Endodermal cell (in vitro differentiated cells): Measurements from ENCODE around the gene ZNF740. TPM values are rescaled to one million over a fixed set of nuclear protein-coding genes. Genes with fewer than 3 reads are reported as not detected.

ENCODE experiments used
- DNase-seq: peaks from one replicate; pipeline ENCODE4 v3.0.0-alpha.2; 2017
- H3K27ac ChIP-seq: 2 replicates; pipeline ENCODE4 v1.5.1; 2013; ENCODE audit warnings: mild to moderate bottlenecking, low read depth, low read length, moderate library complexity
- H3K27me3 ChIP-seq: 2 replicates; pipeline ENCODE4 v1.6.1; 2013; ENCODE audit warnings: mild to moderate bottlenecking, low read length, moderate library complexity; ENCODE audit not compliant: insufficient read depth, control insufficient read depth, poor library complexity, severe bottlenecking
- H3K36me3 ChIP-seq: 2 replicates; pipeline ENCODE4 v1.7.0; 2013; ENCODE audit warnings: mild to moderate bottlenecking, low read length, moderate library complexity; ENCODE audit not compliant: control insufficient read depth, insufficient read depth
- H3K4me1 ChIP-seq: one replicate; pipeline ENCODE4 v1.7.0; 2013; ENCODE audit warnings: low read length; ENCODE audit not compliant: control insufficient read depth, insufficient read depth
- H3K4me3 ChIP-seq: 2 replicates; pipeline ENCODE4 v1.5.1; 2013; ENCODE audit warnings: mild to moderate bottlenecking, low read length, moderate library complexity
- H3K9ac ChIP-seq: 2 replicates; pipeline ENCODE4 v1.6.1; 2013; ENCODE audit warnings: mild to moderate bottlenecking, low read length, moderate library complexity; ENCODE audit not compliant: poor library complexity, severe bottlenecking; ENCODE audit errors: extremely low read depth
- H3K9me3 ChIP-seq: 2 replicates; pipeline ENCODE4 v1.6.1; 2013; ENCODE audit warnings: mild to moderate bottlenecking, low read length, moderate library complexity; ENCODE audit not compliant: control insufficient read depth
- H3K27ac Mint-ChIP-seq: 2 replicates; pipeline ENCODE4 v1.8.0; 2020; ENCODE audit warnings: mixed read lengths
- H3K27me3 Mint-ChIP-seq: 2 replicates; pipeline ENCODE4 v1.8.0; 2021; ENCODE audit warnings: mild to moderate bottlenecking, mixed read lengths; ENCODE audit not compliant: insufficient read depth
- H3K36me3 Mint-ChIP-seq: 2 replicates; pipeline ENCODE4 v1.8.0; 2020; ENCODE audit warnings: low read depth, mixed read lengths
- H3K4me1 Mint-ChIP-seq: 2 replicates; pipeline ENCODE4 v1.8.0; 2020; ENCODE audit warnings: mixed read lengths
- H3K4me3 Mint-ChIP-seq: 2 replicates; pipeline ENCODE4 v1.8.0; 2020; ENCODE audit warnings: mild to moderate bottlenecking, moderate library complexity, mixed read lengths
- H3K9me3 Mint-ChIP-seq: 2 replicates; pipeline ENCODE4 v1.8.0; 2020; ENCODE audit warnings: mild to moderate bottlenecking, mixed read lengths
- WGBS, 2 experiments: methylation state at CpG; one replicate each; pipeline versions ENCODE4 v1.1.5 to v1.1.7; 2013; ENCODE audit warnings: missing lambda C conversion rate in 2 of 2, mixed read lengths in 1 of 2; ENCODE audit not compliant: insufficient coverage in 1 of 2, insufficient read length in 1 of 2; 5-methylcytosine and 5-hydroxymethylcytosine counted together
- total RNA-seq, 2 donors: library from RNA; stranded (reverse); fragmentation: NEBNext Ultra II Directional in 1 of 2; extraction: Animal tissue kit (Norgen Biotek cat#: 25700) in 1 of 2; gene quantifications; 2 replicates in 1 of 2; 3 replicates in 1 of 2; pipeline ENCODE4 v1.2.1, GENCODE V29; 2021
- TF ChIP-seq, protein P1 (sequence below): fragments of 200-600 bp; sonication (generic); conservative IDR thresholded peaks from 2 replicates; pipeline ENCODE4 v1.5.0; 2021; ENCODE audit warnings: antibody characterized with exemption, mild to moderate bottlenecking

ZNF740 gene
- total RNA-seq, 2 donors from 2014 or later, result 54.0 to 54.6 TPM

DNA sequence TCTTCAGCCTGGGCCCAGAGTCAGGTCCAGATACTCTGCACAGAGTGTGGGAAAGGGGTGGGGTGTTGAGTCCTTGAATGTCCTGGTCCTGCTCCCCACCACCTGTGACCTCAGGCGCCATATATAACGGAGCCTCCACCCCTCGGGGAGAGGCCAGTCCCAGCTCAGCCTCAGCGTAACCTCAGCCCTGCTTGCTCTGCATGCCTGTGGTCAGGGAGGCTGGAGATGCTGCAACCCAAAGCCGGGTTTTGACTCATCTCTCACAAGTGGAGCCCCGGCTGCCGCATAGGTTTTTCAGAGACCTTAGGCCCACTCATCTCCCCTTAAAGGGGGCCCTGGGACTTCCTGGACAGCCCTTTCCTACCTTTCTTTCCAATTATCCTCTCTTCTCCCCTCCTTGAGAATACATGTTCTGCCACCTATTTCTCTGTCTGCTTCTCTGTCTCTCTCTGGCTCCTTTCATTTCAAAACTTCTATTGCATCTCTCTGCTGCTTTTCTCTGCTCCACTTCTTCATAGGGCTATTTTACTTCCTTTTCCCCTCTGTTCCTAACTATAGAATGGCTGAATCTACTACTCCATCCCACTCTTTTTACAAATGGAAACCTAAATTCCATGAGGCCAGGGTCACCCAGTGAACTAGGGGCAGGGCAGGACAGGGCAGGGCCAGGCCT, 25.4 kb downstream of the ZNF740 start:
- no peaks in the 10 kb centered on the region for H3K9me3 ChIP-seq
- no peak overlapping the region for H3K4me3 ChIP-seq
- H3K4me1 ChIP-seq, result no peaks in the 10 kb centered on the region
- H3K27me3 Mint-ChIP-seq, result peaks cover 42% of the 10 kb centered on the region
- no peaks in the 10 kb centered on the region for H3K9me3 Mint-ChIP-seq
- H3K9ac ChIP-seq, result no peak overlapping the region
- no peak overlapping the region for H3K4me3 Mint-ChIP-seq
- H3K27ac ChIP-seq, result no peak overlapping the region
- 88 to 91% methylated on average over 7 of the region's 7 CpGs for WGBS, 2 experiments
- H3K4me1 Mint-ChIP-seq, result peaks cover 5% of the 10 kb centered on the region
- peak; percentile 49 for DNase-seq
- no peak overlapping the region for H3K27ac Mint-ChIP-seq
- H3K36me3 ChIP-seq, result no peaks in the 10 kb centered on the region
- H3K27me3 ChIP-seq, result no peaks in the 10 kb centered on the region
- no peaks in the 10 kb centered on the region for H3K36me3 Mint-ChIP-seq
- TF ChIP-seq, protein P1, sequence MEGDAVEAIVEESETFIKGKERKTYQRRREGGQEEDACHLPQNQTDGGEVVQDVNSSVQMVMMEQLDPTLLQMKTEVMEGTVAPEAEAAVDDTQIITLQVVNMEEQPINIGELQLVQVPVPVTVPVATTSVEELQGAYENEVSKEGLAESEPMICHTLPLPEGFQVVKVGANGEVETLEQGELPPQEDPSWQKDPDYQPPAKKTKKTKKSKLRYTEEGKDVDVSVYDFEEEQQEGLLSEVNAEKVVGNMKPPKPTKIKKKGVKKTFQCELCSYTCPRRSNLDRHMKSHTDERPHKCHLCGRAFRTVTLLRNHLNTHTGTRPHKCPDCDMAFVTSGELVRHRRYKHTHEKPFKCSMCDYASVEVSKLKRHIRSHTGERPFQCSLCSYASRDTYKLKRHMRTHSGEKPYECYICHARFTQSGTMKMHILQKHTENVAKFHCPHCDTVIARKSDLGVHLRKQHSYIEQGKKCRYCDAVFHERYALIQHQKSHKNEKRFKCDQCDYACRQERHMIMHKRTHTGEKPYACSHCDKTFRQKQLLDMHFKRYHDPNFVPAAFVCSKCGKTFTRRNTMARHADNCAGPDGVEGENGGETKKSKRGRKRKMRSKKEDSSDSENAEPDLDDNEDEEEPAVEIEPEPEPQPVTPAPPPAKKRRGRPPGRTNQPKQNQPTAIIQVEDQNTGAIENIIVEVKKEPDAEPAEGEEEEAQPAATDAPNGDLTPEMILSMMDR, result no peak

DNA sequence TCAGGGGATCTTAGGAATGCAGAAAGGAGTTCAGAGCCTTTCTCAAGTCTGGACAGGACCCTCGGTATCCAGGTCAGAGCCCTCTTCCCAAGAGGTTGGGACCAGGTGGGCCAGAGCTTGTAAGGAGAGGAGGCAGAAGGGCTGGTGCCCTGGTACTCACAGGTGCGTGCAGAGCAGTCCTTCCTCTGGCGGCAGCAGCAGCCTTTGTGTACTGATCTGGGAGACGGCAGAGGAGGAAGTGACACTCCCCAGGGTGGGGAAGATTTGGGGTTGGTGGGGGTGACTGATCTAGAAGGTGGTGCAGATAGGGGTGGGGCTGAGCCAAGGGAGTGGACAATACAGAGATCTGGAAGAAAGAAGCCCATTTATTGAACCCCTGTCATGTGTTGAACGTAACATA, 26.5 kb downstream of the ZNF740 start, which contains the start of gene ITGB7:
TSS of gene ITGB7 (minus strand) at position 210 of the 400 bp plus-strand sequence. CDS start 6,808 bp downstream, outside the sequence.
- Histone ChIP-seq H3K4me3 (no peak within 1 kb of the TSS), H3K9ac (no peak within 1 kb of the TSS), H3K4me1 (no peaks in the 10 kb centered on the region), H3K36me3 (no peaks in the 10 kb centered on the region), H3K27me3 (no peaks in the 10 kb centered on the region), H3K9me3 (no peaks in the 10 kb centered on the region), H3K27ac (no peak within 1 kb of the TSS)
- H3K4me3 Mint-ChIP-seq, result no peak within 1 kb of the TSS
- TF ChIP-seq, protein P1, result no peak
- H3K9me3 Mint-ChIP-seq, result no peaks in the 10 kb centered on the region
- peaks cover 5% of the 10 kb centered on the region for H3K4me1 Mint-ChIP-seq
- peak; percentile 59 for DNase-seq
- no peak within 1 kb of the TSS for H3K27ac Mint-ChIP-seq
- H3K36me3 Mint-ChIP-seq, result peaks cover 4% of the 10 kb centered on the region
- WGBS, 2 experiments, result 63% methylated on average over 1 to 4 of the region's 5 CpGs
- peaks cover 32% of the 10 kb centered on the region for H3K27me3 Mint-ChIP-seq

DNA sequence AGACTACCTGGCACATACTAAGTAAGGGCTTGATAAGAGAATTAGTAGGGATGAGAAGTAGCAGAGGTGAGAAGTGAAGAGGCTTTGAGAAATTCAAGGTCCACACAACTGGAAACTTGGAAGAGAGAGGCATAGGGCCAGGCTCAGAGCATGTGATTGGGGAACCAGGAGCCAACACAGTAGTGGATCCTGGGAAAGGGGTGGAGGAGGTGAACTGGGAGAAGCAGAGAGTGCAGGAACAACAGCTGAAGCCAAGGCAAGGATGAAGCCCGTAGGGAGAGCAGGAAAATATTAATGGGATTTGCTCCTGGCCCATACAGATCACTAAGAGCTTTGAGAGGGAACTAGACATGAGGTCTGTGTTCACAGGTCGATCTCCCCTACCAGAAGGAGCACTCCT, 27.9 kb downstream of the ZNF740 start:
- H3K27ac Mint-ChIP-seq, result no peak overlapping the region
- Histone ChIP-seq H3K4me3 (no peak overlapping the region), H3K9ac (no peak overlapping the region), H3K36me3 (no peaks in the 10 kb centered on the region), H3K27ac (no peak overlapping the region), H3K4me1 (no peaks in the 10 kb centered on the region), H3K27me3 (no peaks in the 10 kb centered on the region), H3K9me3 (no peaks in the 10 kb centered on the region)
- no peaks in the 10 kb centered on the region for H3K9me3 Mint-ChIP-seq
- H3K4me3 Mint-ChIP-seq, result no peak overlapping the region
- H3K27me3 Mint-ChIP-seq, result peaks cover 24% of the 10 kb centered on the region
- WGBS, 2 experiments, result 78 to 80% methylated on average over 2 of the region's 2 CpGs
- TF ChIP-seq, protein P1, result no peak
- DNase-seq, result no peak
- H3K4me1 Mint-ChIP-seq, result peaks cover 7% of the 10 kb centered on the region
- peaks cover 11% of the 10 kb centered on the region for H3K36me3 Mint-ChIP-seq
